Measurements from ENCODE around the gene CD79B.

CD79B gene

GRCh38 chr17:63931981-63932561 lies at the start of gene CD79B:
Gene CD79B (minus strand): TSS chr17:63932331. CDS start chr17:63932261, 70 bp downstream.
- no peak for DNase-seq (ENCODE audit: low spot score)

- DNase-seq (ENCODE audit: low spot score) = no peak
Observed at GRCh38 chr17:63978272-63979200, 46.4 kb upstream of the CD79B start.

DNA sequence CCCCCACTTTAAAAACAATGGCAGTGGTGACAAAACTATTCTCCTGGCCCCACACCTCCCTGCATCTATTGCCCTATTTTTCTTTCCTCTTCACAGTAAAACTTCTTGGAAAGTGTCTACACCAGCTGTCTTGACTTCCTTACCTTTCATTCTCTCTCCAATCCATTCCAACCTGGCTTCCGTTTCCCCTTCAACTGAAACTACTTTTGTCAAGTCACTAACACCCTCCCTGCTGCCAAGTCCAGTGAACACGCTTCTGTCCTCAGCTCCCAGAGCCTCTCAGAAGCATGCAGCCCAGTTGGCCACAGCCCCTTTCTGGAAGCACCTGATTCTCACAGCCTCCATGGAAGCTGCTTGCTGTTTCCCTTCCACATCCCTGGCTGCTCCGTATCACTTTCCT lies 44.6 kb upstream of the CD79B start:
- DNase-seq (ENCODE audit: low spot score) = no peak

GRCh38 chr17:63975541-63976092 lies 43.5 kb upstream of the CD79B start:
- DNase-seq (ENCODE audit: low spot score) = no peak

DNA sequence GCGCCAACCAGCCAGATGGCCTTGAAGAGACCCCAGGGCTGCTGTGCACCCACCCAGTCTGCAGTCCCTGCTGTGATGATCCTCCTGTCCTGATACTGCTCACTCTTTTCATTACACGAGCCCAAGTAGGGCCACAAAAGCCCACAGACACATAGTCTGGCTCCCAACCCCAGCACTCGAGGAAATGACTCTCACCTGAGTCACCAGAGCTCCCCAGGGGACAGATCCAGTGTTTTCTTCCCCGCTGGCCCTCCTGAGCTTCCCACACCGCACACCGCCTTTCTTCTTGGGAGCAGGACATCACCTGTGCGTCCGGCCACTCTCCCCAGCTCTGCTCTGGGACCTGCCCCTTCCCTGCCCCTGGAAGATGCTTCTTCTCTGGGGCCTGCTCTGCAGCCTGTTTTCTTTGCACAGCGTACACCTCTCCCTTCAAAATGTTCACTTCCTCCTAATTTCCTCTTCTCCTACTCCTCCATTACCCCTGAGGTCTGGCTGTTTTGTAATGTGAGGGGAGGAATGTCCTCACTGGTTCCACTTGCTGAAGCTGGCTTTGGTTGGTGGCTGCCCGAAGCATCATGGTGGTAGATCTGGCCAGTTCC lies 42.6 kb upstream of the CD79B start:
- DNase-seq (ENCODE audit: low spot score) = no peak

DNA sequence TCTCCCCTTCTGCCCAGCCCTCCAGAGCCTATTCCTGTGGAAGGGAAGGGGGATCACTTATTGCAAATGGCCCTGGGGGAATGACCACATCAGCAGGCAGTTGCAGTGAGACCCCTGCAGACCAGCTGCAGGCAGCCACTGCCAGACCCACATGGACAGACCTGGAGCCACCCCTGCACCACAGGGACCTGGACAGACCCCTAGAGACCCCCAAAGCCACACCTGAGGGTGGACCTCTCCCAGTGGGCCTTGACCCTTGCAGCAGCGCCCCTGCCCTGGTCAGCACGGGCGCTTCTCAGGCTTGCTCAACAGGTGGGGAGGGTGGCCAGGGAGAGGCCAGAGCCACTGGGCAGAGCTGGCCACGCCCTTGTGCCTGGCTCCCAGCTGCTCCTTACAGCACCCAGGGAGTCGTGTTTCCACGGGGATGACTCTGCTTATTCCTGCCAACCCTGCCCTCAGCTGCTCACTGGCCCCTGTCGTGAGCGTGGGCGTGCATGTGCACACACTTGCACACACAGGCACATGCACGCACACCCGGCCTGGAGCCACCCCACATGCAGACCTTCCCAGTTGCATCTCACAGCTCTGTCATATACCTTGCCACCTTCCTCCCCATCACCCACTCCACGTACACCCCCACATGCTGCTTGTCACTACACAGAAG lies 41.9 kb upstream of the CD79B start:
- no peak for DNase-seq (ENCODE audit: low spot score)

DNA sequence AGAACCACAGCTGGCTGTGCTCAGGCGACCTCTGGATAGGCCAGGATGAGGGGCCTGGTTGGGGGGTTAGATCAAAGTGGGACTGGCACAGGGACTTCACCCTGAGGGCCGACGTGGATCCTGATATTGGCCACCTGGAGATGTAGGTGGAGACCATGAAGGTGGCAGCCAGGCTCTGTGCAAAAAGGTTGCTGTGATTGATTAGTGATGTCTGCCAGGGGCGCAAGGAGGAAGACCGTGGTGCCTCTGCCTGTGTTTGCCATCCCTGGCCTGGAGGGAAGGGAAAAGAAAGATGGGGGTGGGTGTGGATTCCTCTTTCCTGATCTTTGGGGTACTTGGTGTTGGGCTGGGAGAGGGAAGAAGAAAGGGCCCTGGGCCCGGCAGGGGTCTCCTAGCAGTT lies 41.1 kb upstream of the CD79B start:
- no peak for DNase-seq (ENCODE audit: low spot score)

DNA sequence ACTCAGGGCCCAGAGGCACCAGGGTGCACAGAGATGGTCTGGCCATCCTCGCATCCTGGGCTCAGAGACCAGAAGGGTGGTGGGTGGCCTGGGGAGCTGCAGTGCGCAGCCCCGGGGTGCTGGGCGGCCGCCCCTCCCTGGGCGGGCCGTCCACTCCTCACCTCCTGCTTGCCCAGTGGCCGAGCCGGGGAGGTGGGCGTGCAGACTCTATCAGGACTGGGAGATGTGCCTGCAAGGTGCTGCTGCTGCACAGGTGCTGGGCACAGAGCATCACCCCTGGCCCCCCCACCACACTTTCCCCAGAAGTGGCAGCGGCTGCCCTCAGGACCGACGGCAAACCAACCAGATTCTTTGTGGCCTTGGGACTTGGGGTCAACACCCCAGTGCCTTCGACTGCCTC lies 40.7 kb upstream of the CD79B start, which contains the start of gene SCN4A:
Gene SCN4A, minus strand, starts transcription at position 123 of the 400 bp plus-strand sequence. Its CDS starts 77 bp downstream, at position 46.
- DNase-seq (ENCODE audit: low spot score) = no peak

DNA sequence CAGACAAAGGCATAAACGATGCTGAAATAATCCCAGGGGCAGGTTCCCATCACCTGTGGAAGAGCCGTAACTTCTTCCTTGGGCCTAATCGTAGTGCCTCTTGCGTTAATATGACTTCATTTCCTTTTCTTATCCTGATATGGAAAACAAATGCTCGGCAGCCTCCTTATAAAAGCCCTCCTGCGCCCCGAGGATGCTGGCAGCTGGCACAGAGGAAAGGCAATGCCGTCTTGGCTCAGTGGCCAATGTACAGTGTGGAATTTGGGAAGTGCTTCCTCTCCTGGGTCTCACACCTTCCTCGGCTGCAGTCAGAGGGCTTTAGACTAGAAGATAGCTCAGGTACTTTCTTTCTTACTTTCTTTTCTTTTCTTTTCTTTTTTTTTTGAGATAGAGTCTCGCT lies 37.1 kb upstream of the CD79B start:
- DNase-seq (ENCODE audit: low spot score) = no peak

GRCh38 chr17:63967953-63968352 lies 35.8 kb upstream of the CD79B start:
- no peak for DNase-seq (ENCODE audit: low spot score)

DNA sequence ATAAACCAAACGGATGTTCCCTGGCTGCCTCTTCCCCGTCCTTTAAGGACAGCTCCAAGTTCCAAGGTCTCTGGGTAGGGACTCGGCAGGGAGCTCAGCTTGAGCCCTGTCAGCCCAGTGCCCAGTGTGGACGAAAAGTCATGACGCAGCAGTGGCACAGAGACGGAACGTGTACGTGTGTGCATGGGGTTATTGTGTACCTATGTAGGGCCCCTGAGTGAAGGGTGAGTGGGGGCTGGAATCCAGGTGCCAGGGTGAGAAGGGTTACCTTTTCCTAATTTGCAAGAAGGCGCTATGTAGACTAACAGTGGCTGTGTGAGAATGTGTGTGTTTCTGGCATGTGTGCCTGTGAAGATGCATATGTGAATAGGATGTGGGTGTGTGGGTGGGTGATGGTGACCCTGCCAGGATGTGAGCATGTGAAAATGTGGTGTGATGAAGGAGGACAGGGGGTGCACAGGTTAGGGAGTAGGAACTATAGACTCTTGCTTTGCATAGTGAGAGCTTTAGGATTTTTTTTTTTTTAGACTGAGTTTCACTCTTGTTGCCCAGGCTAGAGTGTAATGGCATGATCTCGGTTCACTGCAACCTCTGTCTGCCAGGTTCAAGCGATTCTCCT lies 34.6 kb upstream of the CD79B start:
- no peak for DNase-seq (ENCODE audit: low spot score)

DNA sequence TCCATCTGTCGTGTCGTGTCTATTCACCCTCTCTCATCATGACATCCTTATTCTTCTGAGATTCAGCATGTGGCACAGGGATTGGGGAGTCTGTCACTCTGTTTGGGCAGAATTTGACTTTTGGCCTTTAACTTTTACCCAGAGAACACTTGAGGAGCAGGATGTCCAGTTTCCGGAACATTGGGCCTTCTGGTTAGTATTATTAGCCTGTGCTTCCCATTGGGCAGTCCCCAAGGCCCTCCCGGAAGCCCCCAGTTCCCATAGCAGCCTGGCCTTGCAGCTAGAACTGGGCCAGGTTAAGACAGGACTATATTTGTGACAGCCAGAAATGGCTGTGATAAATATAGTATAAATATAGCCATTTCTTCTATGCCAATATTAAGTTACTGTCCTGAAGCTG lies 31.0 kb upstream of the CD79B start:
- DNase-seq (ENCODE audit: low spot score) = no peak

GRCh38 chr17:63962298-63962744 lies 30.2 kb upstream of the CD79B start:
- no peak for DNase-seq (ENCODE audit: low spot score)

DNA sequence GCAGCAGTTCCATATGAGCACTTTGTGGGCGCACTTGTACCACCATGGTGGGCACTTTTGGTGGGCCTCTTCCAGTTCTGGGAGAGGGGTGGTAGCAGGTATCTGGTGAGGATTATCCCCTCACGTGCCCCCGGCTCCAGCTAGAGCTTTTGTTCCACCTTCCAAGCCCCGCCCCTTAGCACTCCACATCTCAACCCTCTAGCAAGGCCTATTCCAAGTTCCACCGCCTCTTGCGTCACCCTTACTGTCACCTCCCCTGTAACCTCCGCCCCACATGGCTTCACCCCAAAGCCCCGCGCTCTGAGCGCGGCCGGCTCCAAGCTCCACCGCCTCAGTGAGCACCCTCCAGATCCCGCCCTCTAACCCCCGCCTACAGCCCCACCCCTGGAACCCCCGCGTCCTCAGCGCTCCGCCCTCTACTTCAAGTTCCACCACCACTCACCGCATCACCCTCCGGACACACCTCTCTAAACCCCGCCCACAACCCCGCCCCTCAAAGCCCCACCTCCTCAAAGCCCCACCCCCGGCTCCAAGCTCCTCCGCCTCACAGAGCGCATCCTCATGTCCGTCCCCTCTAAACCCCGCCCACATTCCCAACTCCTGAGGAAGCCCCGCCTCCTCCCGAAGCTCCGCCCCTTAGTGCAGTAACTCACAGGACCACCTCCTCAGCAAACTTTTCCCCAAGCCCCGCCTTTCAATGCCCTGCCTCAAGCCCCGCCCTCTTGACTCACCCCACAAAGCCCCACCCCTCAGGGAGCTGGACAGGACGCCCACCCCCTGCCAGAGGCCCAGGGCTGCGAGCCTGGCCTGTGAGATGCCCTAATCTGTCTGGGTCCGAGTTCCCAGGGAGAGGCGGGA lies 29.5 kb upstream of the CD79B start:
- DNase-seq (ENCODE audit: low spot score) = no peak

GRCh38 chr17:63960430-63960829 lies 28.3 kb upstream of the CD79B start:
- no peak for DNase-seq (ENCODE audit: low spot score)

DNA sequence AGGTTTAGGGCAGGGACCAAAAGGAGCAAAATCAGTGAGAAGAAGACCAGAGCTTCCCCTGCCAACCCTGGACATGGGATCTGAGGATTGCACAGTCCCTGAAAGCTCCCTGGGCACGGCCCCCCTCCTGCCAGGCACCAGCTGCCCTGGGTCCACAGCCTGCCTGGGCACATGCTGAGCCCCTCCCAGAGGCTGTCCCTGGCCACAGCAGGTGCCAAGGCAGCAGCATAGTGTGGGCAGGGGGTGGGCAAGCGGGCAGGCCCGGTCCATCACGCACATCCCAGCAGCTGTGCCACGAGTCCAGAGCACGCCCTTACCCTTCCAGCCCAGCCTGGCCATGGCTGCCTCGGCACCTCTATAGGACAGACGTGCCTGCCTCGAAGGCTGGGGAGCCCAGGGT lies 27.9 kb upstream of the CD79B start:
- no peak for DNase-seq (ENCODE audit: low spot score)

- no peak for DNase-seq (ENCODE audit: low spot score)
Observed at GRCh38 chr17:63956296-63956920, 24.3 kb upstream of the CD79B start.

- DNase-seq (ENCODE audit: low spot score) = no peak
Observed at GRCh38 chr17:63955791-63956190, 23.7 kb upstream of the CD79B start.

GRCh38 chr17:63955232-63955631 lies 23.1 kb upstream of the CD79B start:
- DNase-seq (ENCODE audit: low spot score) = no peak

GRCh38 chr17:63954402-63955063 lies 22.4 kb upstream of the CD79B start:
- DNase-seq (ENCODE audit: low spot score) = no peak

All from pons (tissue), 1 donor.